Measurements from ENCODE around the gene CIC.
"Not testable (repeated sequence)": the region's sequence is repeated elsewhere in the genome, so short reads cannot be mapped to it uniquely, and the experiment has no call there.

- not testable (repeated sequence) for TF ChIP-seq POLR2AphosphoS5 (IDR thresholded peaks at IDR 0.05; ENCODE audit: borderline replicate concordance, low read depth, low read length); EZH2 (IDR thresholded peaks at IDR 0.05)
These were observed 62.3 kb downstream of the CIC start for GRCh38 chr19:42331333-42331732.
